Activated T-cell treated with anti-CD3 and anti-CD28 coated beads, Interleukin-2, amount 50 U/mL, for 24 hours (primary cell): Measurements from ENCODE around the gene KLHL12.

ENCODE experiments used
- DNase-seq: peaks from one replicate; pipeline ENCODE4 v3.0.0-alpha.2; 2020
- H3K27ac Mint-ChIP-seq: 2 replicates; pipeline ENCODE4 v1.8.0; 2020; ENCODE audit warnings: mild to moderate bottlenecking, mixed read lengths
- H3K27me3 Mint-ChIP-seq: 2 replicates; pipeline ENCODE4 v1.8.0; 2020; ENCODE audit warnings: mixed read lengths
- H3K36me3 Mint-ChIP-seq: 2 replicates; pipeline ENCODE4 v1.8.0; 2020; ENCODE audit warnings: low read depth, mixed read lengths
- H3K4me1 Mint-ChIP-seq: 2 replicates; pipeline ENCODE4 v1.8.0; 2020; ENCODE audit warnings: low read depth, mixed read lengths
- H3K4me3 Mint-ChIP-seq: 2 replicates; pipeline ENCODE4 v1.8.0; 2020; ENCODE audit warnings: mild to moderate bottlenecking, moderate library complexity, mixed read lengths
- H3K9me3 Mint-ChIP-seq: 2 replicates; pipeline ENCODE4 v1.8.0; 2020; ENCODE audit warnings: mixed read lengths

The KLHL12 gene

GRCh38 chr1:202852163-202852904 is 74.7 kb downstream of the KLHL12 start:
- no peaks in the 10 kb centered on the region for H3K27me3 Mint-ChIP-seq
- H3K36me3 Mint-ChIP-seq, result no peaks in the 10 kb centered on the region
- H3K27ac Mint-ChIP-seq, result no peak overlapping the region
- DNase-seq, result peak; percentile 50
- H3K4me3 Mint-ChIP-seq, result no peak overlapping the region
- peaks cover 6% of the 10 kb centered on the region for H3K4me1 Mint-ChIP-seq
- H3K9me3 Mint-ChIP-seq, result no peaks in the 10 kb centered on the region

GRCh38 chr1:202850593-202851362 is 76.3 kb downstream of the KLHL12 start:
- Mint-ChIP-seq H3K27me3 (no peaks in the 10 kb centered on the region), H3K9me3 (no peaks in the 10 kb centered on the region), H3K36me3 (no peaks in the 10 kb centered on the region), H3K4me3 (no peak overlapping the region), H3K27ac (no peak overlapping the region), H3K4me1 (peaks cover 6% of the 10 kb centered on the region)
- DNase-seq, result no peak

DNA sequence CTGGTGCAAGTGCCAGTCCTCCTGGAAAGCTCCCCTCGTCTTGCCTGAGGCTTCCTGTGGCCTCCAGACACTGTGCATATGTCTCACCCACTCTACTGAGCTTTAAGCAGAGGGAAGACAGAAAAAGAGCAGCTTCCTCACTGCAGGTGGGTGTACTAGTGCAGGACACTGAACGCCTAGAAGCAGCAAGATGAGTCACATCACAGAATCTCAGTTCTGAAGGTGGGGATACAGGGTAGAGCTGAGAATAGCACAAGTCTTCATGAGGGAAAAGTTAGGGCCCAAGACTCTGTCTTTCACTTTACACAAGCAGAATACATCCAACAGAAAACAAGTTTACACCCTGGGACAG is 78.9 kb downstream of the KLHL12 start:
- Mint-ChIP-seq H3K4me1 (peaks cover 6% of the 10 kb centered on the region), H3K27me3 (no peaks in the 10 kb centered on the region), H3K4me3 (no peak overlapping the region), H3K9me3 (no peaks in the 10 kb centered on the region), H3K27ac (no peak overlapping the region), H3K36me3 (no peaks in the 10 kb centered on the region)
- no peak for DNase-seq

- Mint-ChIP-seq H3K36me3 (no peaks in the 10 kb centered on the region), H3K27ac (no peak overlapping the region), H3K4me1 (peaks cover 6% of the 10 kb centered on the region), H3K27me3 (no peaks in the 10 kb centered on the region), H3K9me3 (no peaks in the 10 kb centered on the region), H3K4me3 (no peak overlapping the region)
- DNase-seq, result no peak
Measured at GRCh38 chr1:202844935-202845334, 82.1 kb downstream of the KLHL12 start.

GRCh38 chr1:202844259-202844658 is 82.8 kb downstream of the KLHL12 start:
- Mint-ChIP-seq H3K4me3 (no peak overlapping the region), H3K9me3 (no peaks in the 10 kb centered on the region), H3K36me3 (no peaks in the 10 kb centered on the region), H3K27me3 (no peaks in the 10 kb centered on the region), H3K4me1 (peaks cover 6% of the 10 kb centered on the region), H3K27ac (no peak overlapping the region)
- no peak for DNase-seq

DNA sequence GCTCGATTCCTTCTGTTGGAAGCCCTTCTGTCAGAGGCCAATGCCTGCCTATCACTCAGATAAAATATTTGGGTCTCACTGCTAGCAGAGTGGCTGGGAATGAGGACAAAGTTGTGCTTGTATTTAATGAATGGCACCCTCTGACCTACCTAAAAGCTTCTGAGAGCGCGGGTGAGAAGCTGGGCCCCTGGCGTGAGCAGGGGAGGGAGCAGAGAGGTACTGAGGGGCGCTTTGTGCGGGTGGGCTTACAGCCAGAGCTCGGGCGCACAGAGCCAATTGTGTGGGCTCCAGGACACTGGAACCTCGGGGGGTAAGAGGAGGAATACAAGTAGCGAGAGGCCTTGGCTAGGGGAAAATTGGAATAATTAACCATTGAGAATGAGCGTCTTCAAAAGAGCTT is 84.0 kb downstream of the KLHL12 start:
- no peaks in the 10 kb centered on the region for H3K9me3 Mint-ChIP-seq
- no peaks in the 10 kb centered on the region for H3K36me3 Mint-ChIP-seq

More for the DNA sequence above, 84.0 kb downstream of the KLHL12 start:
- Mint-ChIP-seq H3K27ac (no peak overlapping the region), H3K4me1 (peaks cover 3% of the 10 kb centered on the region), H3K27me3 (peaks cover 1% of the 10 kb centered on the region), H3K4me3 (no peak overlapping the region)
- DNase-seq, result no peak
